K562 (cell line): ENCODE data around the gene THAP8. TPM values are rescaled to one million over a fixed set of nuclear protein-coding genes. Genes with fewer than 3 reads are reported as not detected.

Experiments used
- BCOR ChIP-seq: fragments of 450-650 bp; IDR thresholded peaks from 2 replicates; pipeline ENCODE4 v1.6.1; 2016
- CBFB ChIP-seq: sonication (generic); formaldehyde crosslinking; IDR thresholded peaks from 2 replicates; pipeline ENCODE4 v1.4.0; 2020; ENCODE audit warnings: mild to moderate bottlenecking, missing genetic modification reagents
- DIDO1 ChIP-seq: fragments of 450-650 bp; IDR thresholded peaks from 2 replicates; pipeline ENCODE4 v1.6.1; 2016; ENCODE audit warnings: low read depth, missing biosample characterization, missing genetic modification characterization
- ETS2 ChIP-seq: IDR thresholded peaks from 2 replicates; pipeline ENCODE4 v1.6.1; 2016; ENCODE audit warnings: borderline replicate concordance, missing genetic modification characterization, mild to moderate bottlenecking, moderate library complexity, missing compliant biosample characterization; ENCODE audit not compliant: poor library complexity, severe bottlenecking
- GATAD2B ChIP-seq: fragments of 450-650 bp; IDR thresholded peaks from 2 replicates; pipeline ENCODE4 v1.6.1; 2017; ENCODE audit warnings: mild to moderate bottlenecking, borderline replicate concordance
- HDAC6 ChIP-seq: IDR thresholded peaks from 2 replicates; pipeline ENCODE4 v1.6.1; 2012; ENCODE audit warnings: low read depth, mild to moderate bottlenecking, control low read depth, inconsistent platforms, low read length, moderate library complexity
- HNRNPH1 ChIP-seq: fragments of 200-400 bp; formaldehyde crosslinking; optimal IDR thresholded peaks from 2 replicates; pipeline ENCODE3; 2017; ENCODE audit warnings: low read depth, mild to moderate bottlenecking, low read length, moderate library complexity
- HOMEZ ChIP-seq: fragments of 250-450 bp; sonication (Bioruptor Pico); IDR thresholded peaks from 2 replicates; pipeline ENCODE4 v1.4.0; 2020; ENCODE audit warnings: mild to moderate bottlenecking, moderate library complexity
- LARP7 ChIP-seq: fragments of 450-650 bp; IDR thresholded peaks from 2 replicates; pipeline ENCODE4 v1.6.1; 2016
- LEF1 ChIP-seq: fragments of 450-650 bp; IDR thresholded peaks from 2 replicates; pipeline ENCODE4 v1.6.1; 2016; ENCODE audit warnings: mild to moderate bottlenecking
- MAZ ChIP-seq, 2 experiments: fragments of 450-650 bp in 1 of 2; sonication (generic) in 1 of 2; formaldehyde crosslinking; IDR thresholded peaks in 1 of 2; conservative IDR thresholded peaks in 1 of 2; 2 replicates each; pipeline versions ENCODE4 v1.4.0 to v1.5.0; 2020; ENCODE audit warnings: mild to moderate bottlenecking in 1 of 2, missing genetic modification reagents in 1 of 2
- MIER1 ChIP-seq: fragments of 450-650 bp; IDR thresholded peaks from 2 replicates; pipeline ENCODE4 v1.6.1; 2016; ENCODE audit warnings: antibody characterized with exemption, mild to moderate bottlenecking, low read depth
- NFATC3 ChIP-seq: fragments of 450-650 bp; IDR thresholded peaks from 2 replicates; pipeline ENCODE4 v1.6.1; 2017; ENCODE audit warnings: mild to moderate bottlenecking
- PHB2 ChIP-seq: fragments of 450-650 bp; IDR thresholded peaks from 2 replicates; pipeline ENCODE4 v1.6.1; 2017; ENCODE audit warnings: low read depth
- PTBP1 ChIP-seq: fragments of 200-400 bp; formaldehyde crosslinking; IDR thresholded peaks from 2 replicates; pipeline ENCODE4 v1.6.1; 2017; ENCODE audit warnings: low read depth, low read length
- RBM17 ChIP-seq: fragments of 200-400 bp; formaldehyde crosslinking; IDR thresholded peaks from 2 replicates; pipeline ENCODE4 v1.6.1; 2017; ENCODE audit warnings: low read depth, mild to moderate bottlenecking, low read length, borderline replicate concordance
- RHOXF2B ChIP-seq: fragments of 250-450 bp; sonication (Bioruptor Pico); conservative IDR thresholded peaks from 2 replicates; pipeline ENCODE4 v1.5.1; 2021
- TEAD1 ChIP-seq, 2 experiments: fragments of 450-650 bp in 1 of 2; sonication (generic) in 1 of 2; formaldehyde crosslinking; IDR thresholded peaks; 2 replicates each; pipeline versions ENCODE4 v1.4.0 to v1.8.0; 2020 to 2022; ENCODE audit warnings: mild to moderate bottlenecking in 2 of 2, missing genetic modification reagents in 1 of 2
- ZBTB34 ChIP-seq: fragments of 250-450 bp; sonication (Bioruptor Pico); IDR thresholded peaks from 2 replicates; pipeline ENCODE4 v1.8.0; 2021; ENCODE audit warnings: mild to moderate bottlenecking, moderate library complexity
- ZBTB49 ChIP-seq: sonication (generic); formaldehyde crosslinking; IDR thresholded peaks from 2 replicates; pipeline ENCODE4 v1.8.0; 2022; ENCODE audit warnings: missing genetic modification reagents, mild to moderate bottlenecking, borderline replicate concordance
- polyA plus RNA-seq, 8 experiments: library from polyadenylated mRNA; depleted of rRNA in 4 of 8; stranded (reverse) in 5 of 8; unstranded in 3 of 8; fragments of >200 nt; fragmentation: Nextera tagmentation in 2 of 8; fragmentation: Illumina TruSeq in 1 of 8; extraction: Ambion mirVana in 2 of 8; extraction: Trizol in 1 of 8; gene quantifications; 2 replicates each; pipeline versions ENCODE4 v1.2.1 to v1.2.3, GENCODE V29; 2011 to 2014; ENCODE audit warnings: inconsistent platforms in 1 of 8, missing spikeins in 1 of 8
- total RNA-seq, 7 experiments: library from RNA; depleted of rRNA in 6 of 7; stranded (reverse); fragments of >200 nt in 6 of 7; fragmentation: Illumina TruSeq in 2 of 7; extraction: Trizol in 2 of 7; gene quantifications; 2 replicates each; pipeline versions ENCODE4 v1.2.1 to v1.2.3, GENCODE V29; 2011 to 2021; ENCODE audit warnings: low replicate concordance in 1 of 7
- TF ChIP-seq, protein P1 (sequence below), 3 experiments: IDR thresholded peaks in 2 of 3; conservative IDR thresholded peaks in 1 of 3; 2 replicates each; pipeline ENCODE4 v1.5.1; 2011 to 2012; ENCODE audit warnings: low read length in 3 of 3, mild to moderate bottlenecking in 3 of 3, control low read depth in 2 of 3, improper control_type of control experiment in 1 of 3, inconsistent platforms in 1 of 3, low read depth in 1 of 3, mixed read lengths in 1 of 3, moderate library complexity in 1 of 3; ENCODE audit not compliant: insufficient read depth in 2 of 3

THAP8 gene
- total and polyA plus RNA-seq, 9 of the 15 experiments (the other 6 are each of a cell fraction or from before 2014, with no cell fraction given) = 0.11 to 2.0 (median 0.94) TPM

GRCh38 chr19:36054733-36055686 is 925 bp upstream of the THAP8 start, which contains the start of gene WDR62 (continued):
- TF ChIP-seq MIER1 = no peak
- TF ChIP-seq RHOXF2B = no peak
- no peak for TF ChIP-seq LEF1
- no peak for TF ChIP-seq BCOR
- TF ChIP-seq HOMEZ (CRISPR knock-in tag) = no peak
- no peak for TF ChIP-seq ETS2 (tag)
- no peak for TF ChIP-seq TEAD1 (CRISPR knock-in tag; IDR thresholded peaks at IDR 0.05)
- TF ChIP-seq, protein P1, sequence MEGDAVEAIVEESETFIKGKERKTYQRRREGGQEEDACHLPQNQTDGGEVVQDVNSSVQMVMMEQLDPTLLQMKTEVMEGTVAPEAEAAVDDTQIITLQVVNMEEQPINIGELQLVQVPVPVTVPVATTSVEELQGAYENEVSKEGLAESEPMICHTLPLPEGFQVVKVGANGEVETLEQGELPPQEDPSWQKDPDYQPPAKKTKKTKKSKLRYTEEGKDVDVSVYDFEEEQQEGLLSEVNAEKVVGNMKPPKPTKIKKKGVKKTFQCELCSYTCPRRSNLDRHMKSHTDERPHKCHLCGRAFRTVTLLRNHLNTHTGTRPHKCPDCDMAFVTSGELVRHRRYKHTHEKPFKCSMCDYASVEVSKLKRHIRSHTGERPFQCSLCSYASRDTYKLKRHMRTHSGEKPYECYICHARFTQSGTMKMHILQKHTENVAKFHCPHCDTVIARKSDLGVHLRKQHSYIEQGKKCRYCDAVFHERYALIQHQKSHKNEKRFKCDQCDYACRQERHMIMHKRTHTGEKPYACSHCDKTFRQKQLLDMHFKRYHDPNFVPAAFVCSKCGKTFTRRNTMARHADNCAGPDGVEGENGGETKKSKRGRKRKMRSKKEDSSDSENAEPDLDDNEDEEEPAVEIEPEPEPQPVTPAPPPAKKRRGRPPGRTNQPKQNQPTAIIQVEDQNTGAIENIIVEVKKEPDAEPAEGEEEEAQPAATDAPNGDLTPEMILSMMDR (IDR thresholded peaks at IDR 0.05 in 2 of 3, conservative IDR thresholded peaks at IDR 0.05 in 1 of 3; ENCODE audit: insufficient read depth in 2 of 3, low read depth in 1 of 3, low read length in 3 of 3) = no peak
- TF ChIP-seq PHB2 = no peak
- no peak for TF ChIP-seq ZBTB49 (CRISPR knock-in tag)
- no peak for TF ChIP-seq LARP7
- peak; percentile 29 to 33; a peak in 2 of 4 replicates for TF ChIP-seq MAZ (CRISPR knock-in tag; conservative IDR thresholded peaks at IDR 0.05 in 1 of 2, IDR thresholded peaks at IDR 0.05 in 1 of 2)
- TF ChIP-seq DIDO1 = no peak
- no peak for TF ChIP-seq RBM17
- no peak for TF ChIP-seq NFATC3
- TF ChIP-seq PTBP1 = no peak
- no peak for TF ChIP-seq CBFB (CRISPR knock-in tag)
- TF ChIP-seq HDAC6 = no peak
- no peak for TF ChIP-seq ZBTB34 (CRISPR knock-in tag)
- no peak for TF ChIP-seq HNRNPH1
- TF ChIP-seq GATAD2B = no peak
